CD4-positive, alpha-beta T cell treated with Interleukin-2 at 100 ng/mL for 4 hours (primary cell): ENCODE data around the gene GALM.
"Not testable (repeated sequence)": the region's sequence is repeated elsewhere in the genome, so short reads cannot be mapped to it uniquely, and the experiment has no call there.

Experiments
- DNase-seq: peaks from one replicate; pipeline ENCODE4 v3.0.0-alpha.2; 2020; ENCODE audit warnings: low spot score

The GALM gene

DNA sequence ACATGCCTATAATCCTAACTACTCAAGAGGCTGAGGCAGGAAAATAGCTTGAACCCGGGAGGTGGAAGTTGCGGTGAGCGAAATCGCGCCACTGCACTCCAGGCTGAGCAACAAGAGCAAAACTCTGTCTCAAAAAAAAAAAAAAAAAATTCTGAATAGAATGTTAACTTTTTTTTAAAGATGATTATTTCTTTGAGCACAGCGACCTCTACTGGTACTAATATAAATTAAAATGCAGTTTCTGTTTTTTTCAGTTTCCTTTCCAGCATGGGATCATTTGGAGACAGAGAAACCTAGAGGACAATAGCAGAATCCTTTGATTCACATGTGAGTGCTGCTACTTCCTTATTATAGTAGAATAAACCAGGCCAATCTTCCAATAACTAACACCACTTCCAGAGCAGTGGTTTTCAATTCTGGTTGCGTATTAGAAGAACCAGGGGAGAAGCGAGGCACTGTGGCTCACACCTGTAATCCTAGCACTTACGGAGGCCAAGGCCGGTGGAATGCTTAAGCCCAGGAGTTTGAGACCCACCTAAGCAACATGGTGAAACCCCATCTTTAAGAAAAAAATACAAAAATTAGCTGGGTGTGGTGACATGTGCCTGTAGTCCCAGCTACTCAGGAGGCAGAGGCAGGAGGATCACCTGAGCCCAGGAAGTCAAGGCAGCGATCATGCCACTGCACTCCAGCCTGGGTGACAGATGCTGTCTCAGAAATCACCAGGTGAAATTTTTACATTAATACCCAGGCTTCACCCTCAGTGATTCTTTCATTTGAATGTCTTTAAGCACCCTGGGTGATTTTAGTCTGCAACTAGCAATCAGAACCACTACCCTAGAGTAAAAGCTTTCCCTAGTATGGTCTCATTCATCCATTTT is 75.2 kb downstream of the GALM start:
- peak; percentile 58 for DNase-seq

DNA sequence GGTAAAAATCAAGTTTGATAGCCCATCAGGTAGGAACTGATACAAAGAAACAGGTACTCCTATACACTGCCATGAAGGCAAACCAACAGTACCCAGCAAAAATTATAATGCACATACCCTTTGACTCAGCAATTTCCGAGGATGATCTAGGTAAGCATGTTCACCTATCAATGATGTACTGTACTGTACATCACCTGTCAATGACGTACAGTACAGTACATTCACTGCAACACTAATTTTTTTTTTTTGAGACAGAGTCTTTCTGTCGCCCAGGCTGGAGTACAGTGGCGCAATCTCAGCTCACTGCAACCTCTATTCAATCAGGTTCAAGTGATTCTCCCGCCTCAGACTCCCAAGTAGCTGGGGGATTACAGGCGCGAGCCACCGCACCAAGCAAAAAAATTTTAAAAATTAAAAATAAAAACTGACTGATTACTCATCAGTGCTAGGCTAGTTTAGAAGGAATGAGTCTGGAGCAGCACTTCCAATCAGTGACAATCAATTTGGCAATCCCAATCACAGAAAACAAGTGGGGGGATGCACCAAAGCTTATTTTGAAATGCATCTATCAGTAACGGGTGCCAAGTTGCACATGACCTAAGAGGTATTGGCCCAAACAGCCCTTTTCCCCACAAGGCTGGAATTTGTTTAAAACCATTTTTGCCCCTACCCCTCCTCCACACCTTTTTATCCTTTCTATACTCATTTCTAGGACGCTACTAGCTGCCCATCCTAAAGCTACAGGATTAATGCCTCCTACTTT is 77.1 kb downstream of the GALM start:
- DNase-seq = no peak

DNA sequence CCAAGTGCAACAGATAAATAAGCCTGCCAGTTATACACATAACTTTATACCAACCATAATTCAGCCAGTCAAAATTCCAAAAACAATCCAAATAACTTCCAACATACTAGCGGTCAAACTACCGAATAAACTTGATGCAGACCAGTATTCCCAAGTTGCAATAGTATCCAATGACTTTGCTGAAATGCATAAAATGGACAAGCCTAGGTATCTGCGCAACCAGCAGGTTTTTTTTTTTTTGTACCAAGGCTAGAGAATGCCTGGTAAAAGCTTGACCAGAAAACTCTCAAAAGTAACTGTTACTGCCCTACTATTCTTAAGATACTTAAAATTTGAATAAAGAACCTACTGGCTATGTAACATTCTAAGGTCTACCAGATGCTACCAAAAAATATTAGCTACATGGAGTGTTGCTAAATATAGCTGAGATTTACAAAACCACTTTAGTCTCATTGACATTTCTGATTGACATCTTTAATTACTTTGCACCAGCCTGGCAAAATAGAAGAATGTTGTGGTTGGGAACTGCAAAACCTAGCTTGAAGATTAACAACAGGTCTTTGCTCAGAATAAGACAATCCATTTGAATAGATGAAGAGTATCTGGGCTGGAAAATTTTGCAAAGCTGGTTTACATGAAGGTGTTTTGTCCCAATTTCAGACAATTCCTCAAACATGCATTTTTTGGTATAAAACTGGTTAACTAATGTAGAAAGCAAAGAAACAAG is 77.9 kb downstream of the GALM start:
- no peak for DNase-seq

DNA sequence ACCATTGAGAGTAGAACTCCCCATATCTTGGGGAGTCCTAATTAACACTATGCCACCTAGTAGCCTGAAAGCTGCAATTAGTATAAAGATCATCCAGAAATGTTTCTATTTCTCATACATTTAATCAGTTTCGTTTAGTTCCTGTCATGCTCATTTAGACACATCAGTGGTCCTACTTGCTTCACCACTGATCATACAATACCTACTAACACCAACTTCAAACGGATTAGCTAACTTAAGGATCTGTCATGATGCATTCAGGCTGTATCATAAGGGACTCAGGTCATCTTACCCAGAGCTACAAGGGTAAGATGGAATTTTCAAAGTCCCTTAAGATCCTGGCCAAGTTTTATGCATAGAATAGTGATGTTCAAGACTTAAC is 78.5 kb downstream of the GALM start:
- no peak for DNase-seq

DNA sequence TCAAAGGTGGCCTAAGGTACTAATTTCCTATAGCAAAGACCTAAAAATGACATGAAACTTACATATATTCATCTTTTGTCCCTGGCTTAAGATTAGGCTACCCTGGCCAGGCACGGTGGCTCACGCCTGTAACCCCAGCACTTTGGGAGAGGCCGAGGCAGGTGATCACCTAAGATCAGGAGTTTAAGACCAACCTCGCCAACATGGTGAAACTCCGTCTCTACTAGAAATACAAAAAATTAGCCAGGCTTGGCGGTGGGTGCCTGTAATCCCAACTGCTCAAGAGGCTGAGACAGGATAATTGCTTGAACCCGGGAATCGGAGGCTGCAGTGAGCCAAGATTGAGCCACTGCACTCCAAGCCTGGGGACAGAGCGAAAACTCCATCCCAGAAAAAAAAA is 79.4 kb downstream of the GALM start:
- DNase-seq = no peak

DNA sequence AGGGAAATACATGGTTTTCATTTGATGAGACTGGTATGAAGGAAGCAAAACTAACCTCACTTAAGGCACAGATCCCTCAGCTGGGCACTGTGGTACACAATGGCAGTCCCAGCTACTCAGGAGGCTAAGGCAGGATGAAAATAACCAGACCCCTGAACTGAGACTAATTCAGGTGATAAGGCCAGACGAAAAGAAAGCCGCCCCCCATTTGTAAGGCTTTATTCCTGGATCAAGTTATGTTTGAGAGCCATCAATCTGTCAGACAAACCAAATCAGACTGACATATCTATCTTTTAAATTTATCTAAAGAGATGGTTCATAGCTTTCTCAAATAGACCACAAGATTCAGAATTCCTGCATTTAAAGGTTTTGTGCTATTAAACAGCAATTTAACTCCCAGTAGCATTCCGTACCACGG is 81.1 kb downstream of the GALM start:
- no peak for DNase-seq

DNA sequence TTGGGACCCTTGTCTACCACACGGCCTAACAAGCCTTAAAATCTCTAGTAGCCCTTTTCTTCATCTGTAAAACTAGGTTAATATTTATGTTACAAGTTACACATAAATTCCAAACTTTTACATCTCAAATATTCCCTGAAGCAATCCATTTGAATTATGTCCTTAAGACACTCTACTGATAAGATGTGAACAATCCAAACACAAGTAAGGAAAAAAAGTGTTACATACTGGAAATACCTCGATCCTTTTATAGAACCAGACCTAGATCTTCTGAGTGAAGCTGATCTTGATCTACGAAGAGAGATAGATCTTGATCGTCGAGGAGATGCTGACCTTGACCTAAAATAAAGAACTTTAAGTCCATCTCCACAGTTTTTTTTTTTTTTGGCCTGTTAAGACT is 81.9 kb downstream of the GALM start:
- no peak for DNase-seq

DNA sequence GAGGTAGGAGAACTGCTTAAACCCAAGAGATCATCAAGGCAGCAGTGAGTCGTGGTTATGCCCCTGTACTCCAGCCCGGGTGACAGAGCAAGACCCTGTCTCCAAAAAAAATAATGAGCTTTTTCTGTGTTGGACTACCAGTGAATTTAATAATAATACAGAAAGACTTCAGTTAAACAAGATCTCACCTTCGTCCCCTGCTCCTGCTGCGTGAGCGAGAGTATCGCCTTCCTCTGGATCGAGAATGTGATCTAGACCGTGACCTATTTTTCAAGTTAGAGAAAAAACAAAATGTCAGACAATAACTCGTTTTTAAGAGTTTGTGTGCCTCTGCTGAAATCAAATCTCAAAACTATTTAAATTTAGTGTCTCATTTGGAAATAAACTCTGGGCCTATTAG is 82.5 kb downstream of the GALM start:
- DNase-seq = no peak

DNA sequence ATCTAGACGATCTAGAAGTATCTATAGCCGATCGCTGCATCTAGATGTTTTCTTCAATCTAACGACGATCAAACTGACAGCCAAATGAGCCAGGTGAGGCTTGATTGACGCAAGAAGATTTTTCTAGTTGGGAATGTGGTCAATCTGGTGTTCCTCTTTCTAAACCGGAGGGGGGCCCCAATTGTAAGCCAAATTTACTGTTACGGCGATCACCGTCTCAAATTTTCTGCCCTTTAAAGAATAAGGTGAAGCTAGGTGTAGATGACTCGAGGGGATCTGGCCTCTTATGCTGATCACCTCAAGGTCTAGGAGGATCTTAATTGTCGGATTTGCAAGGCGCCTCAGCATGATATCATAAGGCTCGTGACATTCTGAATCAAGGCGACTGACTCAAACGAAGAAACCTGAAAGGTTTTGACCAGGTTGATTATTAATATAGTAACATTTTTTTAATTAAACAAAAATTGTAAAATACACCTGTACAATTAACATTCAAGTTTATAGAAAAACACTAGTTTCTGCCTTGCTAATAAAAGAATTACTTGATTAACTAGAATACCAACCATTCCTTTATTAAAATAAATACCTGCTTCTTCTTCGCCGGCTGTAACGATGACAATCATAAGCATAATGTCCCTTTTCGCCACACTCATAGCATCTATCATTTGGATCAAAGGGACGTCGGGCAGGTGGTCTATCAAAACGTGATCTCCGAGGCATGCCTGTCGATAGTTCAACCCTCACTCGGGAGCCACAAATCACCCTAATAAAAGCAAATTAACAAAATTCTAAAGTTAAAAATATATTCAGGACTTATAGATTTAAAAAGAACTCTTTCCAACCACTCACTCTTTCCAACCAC is 83.3 kb downstream of the GALM start:
- peak; percentile 24 for DNase-seq

DNA sequence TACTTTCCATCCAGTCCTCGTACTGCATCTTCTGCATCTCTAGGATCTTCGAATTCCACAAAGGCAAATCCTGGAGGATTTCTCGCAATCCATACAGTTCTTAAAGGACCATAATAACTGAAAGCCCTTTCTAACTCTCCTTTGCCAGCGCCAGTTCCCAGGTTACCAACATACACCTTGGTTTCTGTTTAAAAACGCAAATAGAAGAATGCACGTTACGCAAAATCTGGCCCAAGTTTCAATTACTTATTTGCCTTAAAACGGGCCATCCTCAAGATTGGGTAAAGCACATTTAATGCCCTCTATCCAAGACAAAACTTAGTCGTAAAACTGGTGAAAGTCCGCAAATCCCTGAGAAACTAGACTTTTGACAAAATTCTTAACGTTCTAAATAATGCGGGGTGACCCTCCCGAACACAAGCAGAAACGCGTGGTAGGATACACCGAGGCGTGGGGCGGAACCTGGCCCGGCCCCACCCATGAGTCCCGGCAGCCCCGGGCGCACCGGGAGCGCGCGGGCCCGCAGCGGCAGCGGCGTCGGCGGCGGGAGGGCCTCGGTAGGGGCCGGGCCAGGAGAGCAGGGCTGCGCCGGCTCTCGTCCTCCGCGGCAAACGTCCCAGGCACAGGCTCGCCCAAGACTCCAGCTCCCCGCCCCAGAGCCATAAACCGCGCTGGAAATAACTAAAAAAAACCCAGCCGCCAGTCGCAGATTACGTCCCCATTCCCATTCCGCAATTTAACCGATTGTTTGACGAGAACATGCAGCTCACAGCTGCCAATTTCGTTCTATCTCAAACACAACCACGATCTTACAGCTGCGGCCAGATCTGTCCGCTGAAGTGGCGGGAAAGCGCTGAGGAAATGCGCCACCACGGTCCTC is 84.3 kb downstream of the GALM start:
- DNase-seq = peak; percentile 47

DNA sequence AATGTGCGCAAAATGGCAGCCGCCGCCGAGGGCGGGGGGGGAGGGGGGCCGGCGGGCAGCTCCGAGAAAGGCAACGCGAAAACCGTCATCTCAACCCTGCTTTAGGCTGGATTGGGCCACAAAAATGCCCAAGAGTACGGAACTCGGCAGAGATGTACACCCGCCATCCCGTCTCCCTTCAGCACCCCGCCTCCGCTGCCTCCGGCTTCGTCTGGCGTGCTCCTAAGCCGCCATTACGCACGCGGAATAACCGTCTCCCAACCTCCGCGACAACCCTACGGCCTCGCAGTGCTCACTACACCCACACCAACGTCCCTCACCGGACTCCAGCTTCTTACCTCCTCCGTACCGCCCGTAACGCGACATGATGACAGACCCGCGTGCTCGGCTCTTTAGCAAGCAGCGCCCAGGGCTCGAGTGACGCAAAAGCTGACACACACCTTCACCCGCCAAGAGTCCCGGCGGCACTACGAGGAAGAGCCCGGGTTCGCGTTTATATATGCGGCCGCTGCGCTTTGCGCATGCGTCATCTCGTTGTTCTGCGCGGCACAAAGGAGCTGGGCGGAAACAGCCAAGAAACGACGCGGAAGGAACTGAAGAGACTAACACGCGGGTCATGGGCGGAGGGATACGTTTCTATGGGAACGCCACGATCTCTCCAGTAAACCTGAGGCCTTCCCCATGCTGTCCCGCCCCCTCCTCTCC is 85.1 kb downstream of the GALM start, which contains the start of gene SRSF7:
SRSF7 (minus strand) TSS at position 471 of the 705 bp plus-strand sequence; CDS start at position 366, 105 bp downstream.
- peak; percentile 99 for DNase-seq

DNA sequence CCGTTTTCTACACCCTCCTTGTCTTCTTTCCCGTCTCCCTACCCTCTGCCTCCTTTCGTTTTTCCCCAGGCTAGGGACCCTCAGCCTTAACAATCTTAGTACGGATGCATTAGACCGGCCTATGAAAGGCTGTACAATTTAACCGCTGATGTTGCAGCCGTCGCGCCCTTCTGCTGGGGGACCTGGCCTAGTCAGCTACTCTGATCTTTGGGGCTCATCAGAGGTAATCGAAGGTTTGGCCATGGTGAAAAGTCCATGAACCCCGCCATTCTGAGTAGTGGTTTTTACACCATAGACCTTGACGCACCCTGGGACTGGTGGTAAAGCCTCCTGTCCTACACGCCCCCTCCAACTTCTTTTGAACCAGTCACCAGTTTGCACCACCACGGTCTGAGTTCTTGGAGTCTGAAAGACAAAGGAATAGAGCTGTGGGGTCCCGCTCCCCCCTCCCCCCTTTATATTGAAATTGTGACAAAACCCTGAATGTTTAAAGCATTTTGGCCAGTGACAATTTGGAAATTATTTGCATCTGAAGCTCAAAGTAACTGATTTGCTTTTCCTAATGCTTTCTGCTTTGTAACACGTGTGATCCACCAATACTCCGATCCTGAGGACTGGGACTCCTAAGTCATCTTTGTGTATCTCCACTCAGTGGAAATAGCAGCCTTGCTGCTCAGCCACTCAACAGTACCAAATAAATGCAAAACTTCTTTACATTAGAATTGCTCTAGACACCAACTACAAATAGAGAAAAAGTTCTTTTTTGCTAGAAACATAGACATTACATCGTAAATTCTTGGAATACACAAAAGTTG is 85.9 kb downstream of the GALM start:
- DNase-seq = peak; percentile 58

DNA sequence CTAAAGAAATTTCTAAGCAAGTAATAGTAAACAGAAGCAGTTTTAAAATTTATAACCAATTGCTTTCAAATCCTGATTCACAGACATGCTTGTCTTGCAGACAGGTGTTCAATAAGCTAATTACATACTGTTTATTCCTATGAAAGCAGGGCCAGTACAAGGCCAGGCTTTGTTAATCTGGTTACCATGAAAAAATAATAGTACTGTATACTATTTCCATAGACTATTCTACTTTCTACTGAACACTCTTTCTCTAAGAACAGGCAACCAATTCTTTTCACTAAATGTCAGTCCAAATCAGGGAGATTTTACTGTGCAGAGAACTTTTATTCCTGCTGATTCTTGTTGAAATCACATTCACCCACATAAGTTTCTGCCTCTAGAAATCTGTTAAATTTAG is 88.1 kb downstream of the GALM start:
- DNase-seq = no peak

DNA sequence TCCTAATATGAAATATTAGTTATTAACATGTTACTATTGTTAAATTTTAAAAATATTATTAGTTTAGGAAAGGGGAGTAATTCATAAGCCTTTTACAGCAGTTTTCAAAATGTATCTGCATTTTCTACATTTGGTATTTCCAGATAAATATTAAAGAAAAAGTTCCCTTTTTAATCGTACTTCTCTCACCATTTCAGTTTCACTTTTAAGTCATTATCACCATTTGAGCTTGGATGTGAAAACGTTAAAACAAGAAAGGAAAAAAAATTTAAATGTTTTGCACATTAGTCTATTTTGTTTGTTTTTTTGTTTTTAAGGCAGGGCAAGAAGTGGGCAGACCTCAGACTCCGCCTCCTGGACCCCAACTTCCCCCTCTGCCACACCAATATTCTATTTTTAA is 88.6 kb downstream of the GALM start:
- DNase-seq = no peak

DNA sequence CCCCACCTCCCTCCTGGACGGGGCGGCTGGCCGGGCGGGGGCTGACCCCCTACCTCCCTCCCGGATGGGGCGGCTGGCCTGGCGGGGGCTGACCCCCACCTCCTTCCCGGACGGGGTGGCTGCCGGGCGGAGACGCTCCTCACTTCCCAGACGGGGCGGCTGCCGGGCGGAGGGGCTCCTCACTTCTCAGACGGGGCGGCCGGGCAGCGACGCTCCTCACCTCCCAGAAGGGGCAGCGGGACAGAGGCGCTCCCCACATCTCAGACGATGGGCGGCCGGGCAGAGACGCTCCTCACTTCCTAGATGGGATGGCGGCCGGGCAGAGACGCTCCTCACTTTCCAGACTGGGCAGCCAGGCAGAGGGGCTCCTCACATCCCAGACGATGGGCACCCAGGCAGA is 90.0 kb downstream of the GALM start:
- not testable (repeated sequence) for DNase-seq

DNA sequence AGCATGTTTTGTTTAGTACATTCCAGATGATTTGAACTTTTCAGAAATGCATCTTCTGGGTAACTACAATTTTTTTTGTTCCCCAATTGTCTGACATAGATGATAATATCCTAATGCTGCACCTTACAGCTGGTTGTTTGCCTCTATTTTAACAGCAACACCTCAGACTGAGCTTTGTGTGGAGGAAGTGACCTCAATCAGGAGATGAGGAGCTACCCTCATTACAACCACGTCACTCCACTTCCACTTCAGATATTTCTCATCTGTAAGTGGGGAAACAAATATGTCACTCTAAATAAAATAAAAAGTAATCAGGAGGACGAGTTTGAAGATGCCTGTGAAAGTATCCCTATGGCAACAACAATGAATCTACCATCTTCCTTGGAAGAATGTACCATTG is 97.3 kb downstream of the GALM start:
- DNase-seq = no peak

DNA sequence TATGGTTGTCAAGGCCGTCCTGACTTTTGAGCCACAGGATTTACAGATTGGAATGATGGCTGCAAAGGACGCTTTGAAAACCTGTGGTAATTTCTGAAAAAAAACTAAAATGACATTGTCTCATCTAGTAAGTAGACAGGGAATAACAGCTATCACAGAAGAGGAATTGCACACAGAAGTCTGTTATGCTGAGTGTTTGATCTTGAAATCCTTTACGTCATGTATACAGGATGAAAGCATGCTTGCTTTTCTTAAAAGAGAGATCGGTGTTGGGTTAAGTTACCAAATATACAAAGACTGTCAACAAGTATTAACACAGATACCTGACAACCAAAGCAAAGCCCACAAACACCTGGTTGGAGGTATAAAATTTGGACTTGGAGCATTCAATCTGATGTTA is 97.8 kb downstream of the GALM start:
- no peak for DNase-seq

DNA sequence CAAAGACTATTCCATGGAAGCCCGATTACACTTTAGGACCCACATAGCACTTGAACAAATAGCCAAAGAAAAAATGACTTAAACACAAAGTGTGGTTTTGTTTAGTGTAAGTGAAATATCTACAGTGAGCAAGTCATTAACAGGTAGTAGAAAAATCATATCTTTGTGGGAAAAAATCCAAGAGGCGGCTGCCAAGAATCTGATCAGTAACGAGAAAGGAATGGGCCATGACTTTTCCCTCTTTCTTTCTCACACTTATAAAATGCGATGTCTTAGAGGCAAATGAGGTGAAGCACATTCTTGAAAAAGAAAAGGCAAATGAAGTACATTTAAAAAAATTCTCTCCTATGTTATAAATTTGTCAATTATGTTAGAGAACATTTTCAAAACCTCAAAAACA is 99.2 kb downstream of the GALM start:
- no peak for DNase-seq

DNA sequence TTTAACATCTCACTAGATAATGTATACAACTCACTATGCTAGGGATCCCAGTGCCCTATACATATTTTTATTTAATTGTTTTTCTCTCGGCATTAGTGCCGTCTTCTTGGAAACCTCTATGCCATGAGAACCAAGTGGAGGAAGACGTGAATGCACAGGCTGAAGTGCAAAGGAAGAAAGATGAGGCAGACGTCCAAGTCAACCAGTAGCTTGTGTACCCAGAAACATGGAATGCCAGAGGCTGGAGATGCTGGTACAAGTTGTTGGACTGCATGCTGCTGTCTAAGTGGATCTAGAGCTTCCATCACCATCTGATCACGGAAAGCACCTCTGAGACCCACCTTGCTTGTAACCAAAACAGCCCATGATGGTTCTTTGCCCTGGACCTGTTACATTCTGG is 99.6 kb downstream of the GALM start:
- no peak for DNase-seq
